ENCODE measurements around the gene RBM34.

DNA sequence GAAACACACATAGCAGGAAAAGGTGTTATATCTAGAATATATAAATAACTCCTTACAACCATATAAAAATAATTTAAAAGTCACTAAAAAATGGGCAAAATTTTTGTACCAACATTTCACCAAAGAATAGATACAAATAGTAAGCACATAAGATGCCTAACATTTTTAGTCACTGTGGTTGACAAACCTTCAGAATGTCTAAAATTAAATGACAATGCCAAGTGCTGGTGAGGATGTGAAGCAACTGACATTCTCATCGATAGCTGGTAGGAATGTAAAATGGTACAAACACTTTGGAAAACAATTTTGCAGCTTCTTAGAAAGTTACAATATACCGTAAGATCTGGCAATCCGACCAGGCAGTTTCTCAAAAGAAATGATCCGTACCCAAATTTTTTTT, 18.1 kb downstream of the RBM34 start:
- TF ChIP-seq EZH2 (IDR thresholded peaks at IDR 0.05): no peak
- no peak for TF ChIP-seq POLR2AphosphoS5 (IDR thresholded peaks at IDR 0.05; ENCODE audit: borderline replicate concordance, low read depth, low read length)

Data from SK-N-MC (cell line).